GM18861 (cell line): ENCODE measurements around the gene ST6GALNAC3.
"Not testable (repeated sequence)": the region's sequence is repeated elsewhere in the genome, so short reads cannot be mapped to it uniquely, and the experiment has no call there.

ENCODE experiments used
- ATAC-seq: cut with Tn5 transposase; IDR thresholded peaks from one replicate; pipeline ENCODE4 v1.9.1; 2021; ENCODE audit not compliant: unreplicated experiment

ST6GALNAC3 gene

GRCh38 chr1:76238094-76238628 is 163.6 kb downstream of the ST6GALNAC3 start:
- ATAC-seq, result no peak

GRCh38 chr1:76239470-76239918 is 164.9 kb downstream of the ST6GALNAC3 start:
- ATAC-seq, result no peak

GRCh38 chr1:76240316-76240715 is 165.8 kb downstream of the ST6GALNAC3 start:
- ATAC-seq, result no peak

- not testable (repeated sequence) for ATAC-seq
Measured at GRCh38 chr1:76242587-76242986, 168.0 kb downstream of the ST6GALNAC3 start.

GRCh38 chr1:76247261-76247852 is 172.8 kb downstream of the ST6GALNAC3 start:
- ATAC-seq, result no peak

GRCh38 chr1:76250271-76250670 is 175.7 kb downstream of the ST6GALNAC3 start:
- no peak for ATAC-seq

GRCh38 chr1:76252431-76252830 is 177.9 kb downstream of the ST6GALNAC3 start:
- no peak for ATAC-seq

GRCh38 chr1:76254104-76255030 is 179.8 kb downstream of the ST6GALNAC3 start:
- ATAC-seq, result no peak

GRCh38 chr1:76256289-76257223 is 182.0 kb downstream of the ST6GALNAC3 start:
- ATAC-seq, result no peak

- no peak for ATAC-seq
Measured at GRCh38 chr1:76257823-76258222, 183.3 kb downstream of the ST6GALNAC3 start.

- ATAC-seq, result no peak
Measured at GRCh38 chr1:76259270-76259669, 184.7 kb downstream of the ST6GALNAC3 start.

- no peak for ATAC-seq
Measured at GRCh38 chr1:76260279-76260678, 185.7 kb downstream of the ST6GALNAC3 start.

- no peak for ATAC-seq
Measured at GRCh38 chr1:76262601-76263000, 188.1 kb downstream of the ST6GALNAC3 start.

GRCh38 chr1:76264642-76265041 is 190.1 kb downstream of the ST6GALNAC3 start:
- no peak for ATAC-seq

- ATAC-seq, result no peak
Measured at GRCh38 chr1:76266762-76267161, 192.2 kb downstream of the ST6GALNAC3 start.

GRCh38 chr1:76267631-76268030 is 193.1 kb downstream of the ST6GALNAC3 start:
- ATAC-seq, result no peak

GRCh38 chr1:76268341-76268740 is 193.8 kb downstream of the ST6GALNAC3 start:
- no peak for ATAC-seq

- no peak for ATAC-seq
Measured at GRCh38 chr1:76269155-76269554, 194.6 kb downstream of the ST6GALNAC3 start.

- no peak for ATAC-seq
Measured at GRCh38 chr1:76274302-76274701, 199.8 kb downstream of the ST6GALNAC3 start.

- no peak for ATAC-seq
Measured at GRCh38 chr1:76274718-76275117, 200.2 kb downstream of the ST6GALNAC3 start.

GRCh38 chr1:76278711-76279100 is 204.2 kb downstream of the ST6GALNAC3 start:
- ATAC-seq, result no peak
